GM21723 (cell line): ENCODE measurements around the gene TNPO2.

ENCODE experiments used
- ATAC-seq: cut with Tn5 transposase; IDR thresholded peaks from one replicate; pipeline ENCODE4 v1.9.1; 2021; ENCODE audit warnings: mild to moderate bottlenecking, moderate library complexity; ENCODE audit not compliant: unreplicated experiment

Gene TNPO2

GRCh38 chr19:12652219-12652618 lies 71.5 kb downstream of the TNPO2 start:
- no peak for ATAC-seq

- no peak for ATAC-seq
Measured at GRCh38 chr19:12649941-12650340, 73.8 kb downstream of the TNPO2 start.
